Measurements from ENCODE around the gene WDR75.
"Not testable (repeated sequence)": the region's sequence is repeated elsewhere in the genome, so short reads cannot be mapped to it uniquely, and the experiment has no call there.

WDR75 gene

DNA sequence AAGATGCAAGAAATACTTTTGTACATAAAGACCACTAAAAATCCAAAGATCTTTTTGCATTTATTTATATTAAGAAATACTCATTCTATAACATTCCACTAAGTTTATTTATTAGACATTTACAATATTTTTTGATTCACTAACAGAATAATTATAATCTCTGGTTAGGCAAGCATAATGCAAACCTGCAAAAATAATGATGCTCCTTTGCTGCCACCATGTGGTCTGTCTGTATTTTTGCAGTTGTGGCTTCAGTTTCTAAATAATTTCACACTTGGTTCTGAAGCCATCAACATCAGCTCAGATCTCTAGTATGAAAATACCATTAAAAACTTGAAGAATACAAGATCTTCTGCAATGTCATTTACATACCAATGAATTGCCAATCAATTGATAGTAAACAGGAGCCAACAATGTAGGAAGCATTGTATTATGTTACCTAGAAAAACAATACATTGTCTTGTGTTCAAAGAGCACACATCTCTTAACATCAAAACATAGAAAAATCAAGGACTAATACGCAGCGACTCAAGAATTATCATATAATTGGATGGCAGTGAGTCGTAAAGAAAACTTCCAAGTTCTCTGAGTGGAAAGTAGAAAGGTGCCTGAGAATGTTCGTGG is 28.8 kb upstream of the WDR75 start:
- Histone ChIP-seq H3K4me1 (ENCODE audit: control insufficient read depth, insufficient read depth, low read length) (no peaks in the 10 kb centered on the region), H3K27me3 (ENCODE audit: control insufficient read depth, insufficient read depth, low read length) (no peaks in the 10 kb centered on the region), H3K36me3 (ENCODE audit: control insufficient read depth, insufficient read depth, low read length) (no peaks in the 10 kb centered on the region), H3K4me3 (ENCODE audit: low read length) (no peak overlapping the region), H3K27ac (ENCODE audit: low read length) (no peak overlapping the region), H3K9me3 (ENCODE audit: control insufficient read depth, insufficient read depth, low read length) (no peaks in the 10 kb centered on the region)
- WGBS (ENCODE audit: insufficient coverage, insufficient read length), result 100% methylated on average over 1 of the region's 4 CpGs
- no peak for DNase-seq (ENCODE audit: low read depth, low spot score)

DNA sequence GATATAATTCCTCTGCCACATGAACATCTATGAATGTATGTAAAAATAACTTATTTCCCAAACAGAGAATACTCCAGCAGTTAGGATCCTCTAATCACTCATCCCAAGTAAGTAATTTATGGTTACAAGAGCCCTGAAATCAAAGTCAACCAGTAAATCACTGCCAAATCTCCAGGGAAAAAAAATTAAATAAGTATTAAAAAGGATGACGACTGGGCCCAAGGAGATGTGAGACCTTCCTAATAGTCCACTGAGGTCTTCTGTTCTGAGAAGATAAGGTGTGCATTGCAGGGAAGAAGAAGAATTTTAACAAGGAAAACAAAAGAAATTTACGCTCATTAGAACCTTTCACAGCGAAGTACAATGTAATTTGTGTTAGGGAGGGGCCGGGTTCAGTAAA is 28.0 kb upstream of the WDR75 start:
- no peaks in the 10 kb centered on the region for H3K36me3 ChIP-seq (ENCODE audit: control insufficient read depth, insufficient read depth, low read length)
- H3K4me3 ChIP-seq (ENCODE audit: low read length), result no peak overlapping the region
- WGBS (ENCODE audit: insufficient coverage, insufficient read length), result no CpG with 5 or more reads among the region's 4 CpGs
- no peak overlapping the region for H3K27ac ChIP-seq (ENCODE audit: low read length)
- H3K4me1 ChIP-seq (ENCODE audit: control insufficient read depth, insufficient read depth, low read length), result no peaks in the 10 kb centered on the region
- no peaks in the 10 kb centered on the region for H3K9me3 ChIP-seq (ENCODE audit: control insufficient read depth, insufficient read depth, low read length)
- no peak for DNase-seq (ENCODE audit: low read depth, low spot score)
- no peaks in the 10 kb centered on the region for H3K27me3 ChIP-seq (ENCODE audit: control insufficient read depth, insufficient read depth, low read length)

DNA sequence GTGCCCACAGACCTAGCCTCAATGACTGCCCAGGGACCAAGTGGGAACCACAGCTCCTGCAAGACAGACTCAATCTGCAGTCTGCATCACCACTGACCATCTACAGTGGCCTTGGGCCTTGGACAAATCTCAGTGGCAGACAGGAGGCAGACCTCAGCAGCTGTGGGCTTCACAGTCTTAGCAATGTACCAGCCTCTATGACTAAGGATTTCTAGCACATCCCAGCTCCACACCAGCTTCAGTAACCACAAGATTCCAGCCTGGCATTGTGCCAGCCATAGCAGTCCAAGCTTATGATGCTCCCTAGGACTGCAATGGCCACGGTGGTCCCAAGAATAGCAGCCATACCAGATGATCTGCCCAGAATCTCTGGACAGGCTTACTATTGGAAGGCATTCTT is 19.6 kb upstream of the WDR75 start:
- no peak overlapping the region for H3K27ac ChIP-seq (ENCODE audit: low read length)
- no peak overlapping the region for H3K4me3 ChIP-seq (ENCODE audit: low read length)
- DNase-seq (ENCODE audit: low read depth, low spot score), result no peak
- no peaks in the 10 kb centered on the region for H3K36me3 ChIP-seq (ENCODE audit: control insufficient read depth, insufficient read depth, low read length)
- no peaks in the 10 kb centered on the region for H3K4me1 ChIP-seq (ENCODE audit: control insufficient read depth, insufficient read depth, low read length)
- H3K27me3 ChIP-seq (ENCODE audit: control insufficient read depth, insufficient read depth, low read length), result no peaks in the 10 kb centered on the region
- H3K9me3 ChIP-seq (ENCODE audit: control insufficient read depth, insufficient read depth, low read length), result no peaks in the 10 kb centered on the region
- no CpG with 5 or more reads among the region's 1 CpG for WGBS (ENCODE audit: insufficient coverage, insufficient read length)

DNA sequence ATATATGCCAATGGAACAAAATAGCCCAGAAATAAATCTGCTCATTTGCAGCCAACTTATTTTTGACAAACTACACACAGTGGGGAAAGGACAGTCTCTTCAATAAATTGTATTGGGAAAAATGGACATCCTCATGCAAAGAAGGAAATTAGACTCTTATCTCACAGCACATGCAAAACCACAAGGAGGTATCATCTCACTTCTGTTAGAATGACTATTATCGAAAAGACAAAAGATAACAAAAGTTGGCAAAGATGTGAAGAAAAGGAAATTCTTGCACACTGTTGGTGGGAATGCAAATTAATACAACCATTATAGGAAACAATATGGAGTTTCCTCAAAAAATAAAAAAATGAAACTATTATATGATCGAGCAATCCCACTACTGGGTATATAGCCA is 16.3 kb upstream of the WDR75 start:
- no peaks in the 10 kb centered on the region for H3K36me3 ChIP-seq (ENCODE audit: control insufficient read depth, insufficient read depth, low read length)
- no peaks in the 10 kb centered on the region for H3K4me1 ChIP-seq (ENCODE audit: control insufficient read depth, insufficient read depth, low read length)
- no CpG with 5 or more reads among the region's 2 CpGs for WGBS (ENCODE audit: insufficient coverage, insufficient read length)
- no peaks in the 10 kb centered on the region for H3K9me3 ChIP-seq (ENCODE audit: control insufficient read depth, insufficient read depth, low read length)
- H3K27ac ChIP-seq (ENCODE audit: low read length), result no peak overlapping the region
- H3K27me3 ChIP-seq (ENCODE audit: control insufficient read depth, insufficient read depth, low read length), result no peaks in the 10 kb centered on the region
- DNase-seq (ENCODE audit: low read depth, low spot score), result no peak
- no peak overlapping the region for H3K4me3 ChIP-seq (ENCODE audit: low read length)

DNA sequence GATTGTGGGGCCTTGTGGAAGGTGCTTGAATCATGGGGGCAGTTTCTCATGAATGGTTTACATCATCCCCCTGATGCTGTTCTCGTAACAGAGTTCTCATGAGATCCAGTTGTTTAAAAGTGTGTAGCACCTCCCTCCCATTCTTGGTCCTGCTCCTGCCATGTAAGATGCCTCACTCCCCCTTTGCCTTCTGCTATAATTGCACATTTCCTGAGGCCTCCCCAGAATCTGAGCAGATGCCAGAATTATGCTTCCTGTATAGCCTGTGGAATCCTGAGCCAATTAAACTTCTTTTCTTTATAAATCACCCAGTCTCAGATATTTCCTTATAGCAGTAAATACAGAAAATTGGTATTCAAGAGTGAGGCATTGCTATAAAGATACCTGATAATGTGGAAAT is 15.6 kb upstream of the WDR75 start:
- H3K9me3 ChIP-seq (ENCODE audit: control insufficient read depth, insufficient read depth, low read length), result no peaks in the 10 kb centered on the region
- H3K27me3 ChIP-seq (ENCODE audit: control insufficient read depth, insufficient read depth, low read length), result no peaks in the 10 kb centered on the region
- no peaks in the 10 kb centered on the region for H3K4me1 ChIP-seq (ENCODE audit: control insufficient read depth, insufficient read depth, low read length)
- no peak overlapping the region for H3K27ac ChIP-seq (ENCODE audit: low read length)
- no CpG with 5 or more reads among the region's 1 CpG for WGBS (ENCODE audit: insufficient coverage, insufficient read length)
- no peaks in the 10 kb centered on the region for H3K36me3 ChIP-seq (ENCODE audit: control insufficient read depth, insufficient read depth, low read length)
- no peak overlapping the region for H3K4me3 ChIP-seq (ENCODE audit: low read length)
- no peak for DNase-seq (ENCODE audit: low read depth, low spot score)

DNA sequence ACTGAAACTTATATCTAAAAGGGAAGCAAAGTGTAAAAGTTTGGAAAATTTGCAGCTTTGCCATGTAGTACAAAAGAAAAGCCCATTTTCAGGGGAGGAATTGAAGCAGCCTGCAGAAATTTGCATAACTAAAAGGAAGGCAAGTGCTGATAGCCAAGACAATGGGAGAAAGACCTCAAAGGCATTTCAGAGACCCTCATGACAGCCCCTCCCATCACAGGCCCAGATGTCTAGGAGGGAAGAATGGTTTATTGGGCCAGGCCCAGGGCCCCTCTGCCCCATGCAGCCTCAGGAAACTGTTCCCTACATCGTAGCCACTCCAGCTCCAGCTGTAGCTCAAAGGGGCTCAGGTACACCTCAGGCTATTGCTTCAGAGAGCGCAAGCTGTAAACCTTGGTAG is 14.4 kb upstream of the WDR75 start:
- H3K27me3 ChIP-seq (ENCODE audit: control insufficient read depth, insufficient read depth, low read length), result no peaks in the 10 kb centered on the region
- DNase-seq (ENCODE audit: low read depth, low spot score), result no peak
- no CpG with 5 or more reads among the region's 2 CpGs for WGBS (ENCODE audit: insufficient coverage, insufficient read length)
- H3K4me1 ChIP-seq (ENCODE audit: control insufficient read depth, insufficient read depth, low read length), result no peaks in the 10 kb centered on the region
- H3K36me3 ChIP-seq (ENCODE audit: control insufficient read depth, insufficient read depth, low read length), result no peaks in the 10 kb centered on the region
- H3K4me3 ChIP-seq (ENCODE audit: low read length), result no peak overlapping the region
- no peak overlapping the region for H3K27ac ChIP-seq (ENCODE audit: low read length)
- no peaks in the 10 kb centered on the region for H3K9me3 ChIP-seq (ENCODE audit: control insufficient read depth, insufficient read depth, low read length)

DNA sequence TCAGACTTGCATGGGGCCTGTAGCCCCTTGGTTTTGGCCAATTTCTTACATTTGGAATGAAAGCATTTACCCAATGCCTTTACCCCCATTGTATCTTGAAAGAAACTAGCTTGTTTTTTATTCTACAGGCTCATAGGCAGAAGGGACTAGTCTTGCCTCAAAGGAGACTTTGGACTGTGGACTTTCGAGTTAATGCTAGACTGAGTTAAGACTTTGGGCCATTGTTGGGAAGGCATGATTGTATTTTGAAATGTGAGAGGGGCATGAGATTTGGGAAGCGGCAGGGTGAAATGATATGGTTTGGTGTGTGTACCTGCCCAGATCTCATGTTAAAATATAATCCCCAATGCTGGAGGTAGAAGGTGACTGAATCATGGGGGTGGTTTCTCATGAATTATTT is 13.4 kb upstream of the WDR75 start:
- no peak for DNase-seq (ENCODE audit: low read depth, low spot score)
- WGBS (ENCODE audit: insufficient coverage, insufficient read length), result no CpG with 5 or more reads among the region's 2 CpGs
- Histone ChIP-seq H3K9me3 (ENCODE audit: control insufficient read depth, insufficient read depth, low read length) (no peaks in the 10 kb centered on the region), H3K36me3 (ENCODE audit: control insufficient read depth, insufficient read depth, low read length) (no peaks in the 10 kb centered on the region), H3K27me3 (ENCODE audit: control insufficient read depth, insufficient read depth, low read length) (no peaks in the 10 kb centered on the region), H3K4me1 (ENCODE audit: control insufficient read depth, insufficient read depth, low read length) (no peaks in the 10 kb centered on the region), H3K4me3 (ENCODE audit: low read length) (no peak overlapping the region), H3K27ac (ENCODE audit: low read length) (no peak overlapping the region)

DNA sequence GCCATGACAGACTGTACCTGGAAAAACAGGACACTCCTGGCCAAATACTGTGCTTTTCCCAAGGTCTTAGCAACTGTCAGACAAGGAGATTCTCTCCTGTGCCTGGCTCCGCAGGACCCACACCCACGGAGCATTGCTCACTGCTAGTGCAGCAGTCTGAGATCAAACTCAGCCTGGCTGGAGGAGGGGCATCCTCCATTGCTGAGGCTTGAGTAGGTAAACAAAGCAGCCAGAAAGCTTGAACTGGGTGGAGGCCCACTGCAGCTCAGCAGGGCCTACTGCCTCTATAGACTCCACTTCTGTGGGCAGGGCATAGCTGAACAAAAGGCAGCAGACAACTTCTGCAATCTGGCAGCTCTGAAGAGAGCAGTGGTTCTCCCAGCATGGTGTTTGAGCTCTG is 10.8 kb upstream of the WDR75 start:
- not testable (repeated sequence) for H3K27me3 ChIP-seq (ENCODE audit: control insufficient read depth, insufficient read depth, low read length); H3K4me1 ChIP-seq (ENCODE audit: control insufficient read depth, insufficient read depth, low read length); H3K4me3 ChIP-seq (ENCODE audit: low read length); DNase-seq (ENCODE audit: low read depth, low spot score); H3K27ac ChIP-seq (ENCODE audit: low read length); H3K36me3 ChIP-seq (ENCODE audit: control insufficient read depth, insufficient read depth, low read length); H3K9me3 ChIP-seq (ENCODE audit: control insufficient read depth, insufficient read depth, low read length)
- WGBS (ENCODE audit: insufficient coverage, insufficient read length), result no CpG with 5 or more reads among the region's 2 CpGs

DNA sequence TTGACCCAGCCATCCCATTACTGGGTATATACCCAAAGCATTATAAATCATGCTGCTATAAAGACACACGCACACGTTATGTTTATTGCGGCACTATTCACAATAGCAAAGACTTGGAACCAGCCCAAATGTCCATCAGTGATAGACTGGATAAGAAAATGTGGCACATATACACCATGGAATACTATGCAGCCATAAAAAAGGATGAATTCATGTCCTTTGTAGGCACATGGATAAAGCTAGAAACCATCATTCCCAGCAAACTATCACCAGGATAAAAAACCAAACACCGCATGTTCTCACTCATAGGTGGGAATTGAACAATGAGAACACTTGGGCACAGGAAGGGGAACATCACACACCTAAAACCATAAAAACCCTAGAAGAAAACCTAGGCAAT is 5.5 kb upstream of the WDR75 start:
- not testable (repeated sequence) for H3K4me3 ChIP-seq (ENCODE audit: low read length); H3K9me3 ChIP-seq (ENCODE audit: control insufficient read depth, insufficient read depth, low read length); DNase-seq (ENCODE audit: low read depth, low spot score); H3K27me3 ChIP-seq (ENCODE audit: control insufficient read depth, insufficient read depth, low read length); H3K27ac ChIP-seq (ENCODE audit: low read length); H3K4me1 ChIP-seq (ENCODE audit: control insufficient read depth, insufficient read depth, low read length); H3K36me3 ChIP-seq (ENCODE audit: control insufficient read depth, insufficient read depth, low read length)
- no CpG with 5 or more reads among the region's 4 CpGs for WGBS (ENCODE audit: insufficient coverage, insufficient read length)

DNA sequence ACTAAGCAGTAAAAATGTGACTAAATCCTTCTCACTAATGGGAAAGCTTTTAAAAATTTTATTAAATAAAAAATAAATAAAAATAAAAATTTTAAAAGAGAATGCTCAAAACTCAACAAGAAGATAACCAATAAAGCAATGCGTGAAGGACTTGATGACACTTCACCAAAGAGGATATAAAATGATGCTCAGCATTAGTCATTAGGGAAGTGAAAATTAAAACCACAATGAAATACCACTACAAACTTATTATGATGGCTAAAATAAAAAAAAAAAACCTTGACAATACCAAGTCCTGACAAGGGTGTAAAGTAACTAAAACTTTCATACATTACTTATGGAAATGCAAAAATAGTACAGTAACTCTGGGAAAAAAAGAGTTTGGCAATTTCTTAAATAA is 3.3 kb upstream of the WDR75 start:
- no peak for DNase-seq (ENCODE audit: low read depth, low spot score)
- H3K9me3 ChIP-seq (ENCODE audit: control insufficient read depth, insufficient read depth, low read length), result no peaks in the 10 kb centered on the region
- no peak overlapping the region for H3K4me3 ChIP-seq (ENCODE audit: low read length)
- no peaks in the 10 kb centered on the region; the same call in 1 of the 2 replicates for H3K4me1 ChIP-seq (ENCODE audit: control insufficient read depth, insufficient read depth, low read length)
- WGBS (ENCODE audit: insufficient coverage, insufficient read length), result no CpG with 5 or more reads among the region's 1 CpG
- no peaks in the 10 kb centered on the region for H3K27me3 ChIP-seq (ENCODE audit: control insufficient read depth, insufficient read depth, low read length)
- no peaks in the 10 kb centered on the region for H3K36me3 ChIP-seq (ENCODE audit: control insufficient read depth, insufficient read depth, low read length)
- no peak overlapping the region for H3K27ac ChIP-seq (ENCODE audit: low read length)

DNA sequence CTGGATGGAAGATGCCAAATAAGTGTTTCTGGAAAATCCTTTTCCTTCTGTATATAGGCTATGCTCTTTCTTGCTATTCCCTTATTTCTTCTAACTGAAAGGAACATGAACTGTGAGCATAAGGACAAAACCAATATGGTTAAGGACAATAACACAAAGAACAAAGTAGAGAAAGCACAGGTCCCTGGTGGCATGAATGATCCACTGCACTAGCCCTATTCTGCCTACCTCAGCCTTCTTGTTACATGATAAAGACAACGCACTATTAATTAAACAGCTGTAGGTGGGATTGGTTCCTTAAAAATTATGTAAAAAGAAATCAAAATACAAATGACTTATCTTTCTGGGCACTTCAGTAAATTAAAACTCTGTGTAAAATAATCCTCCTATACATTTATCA is 1.9 kb upstream of the WDR75 start:
- Histone ChIP-seq H3K27ac (ENCODE audit: low read length) (no peak overlapping the region), H3K9me3 (ENCODE audit: control insufficient read depth, insufficient read depth, low read length) (no peaks in the 10 kb centered on the region), H3K4me1 (ENCODE audit: control insufficient read depth, insufficient read depth, low read length) (no peaks in the 10 kb centered on the region; the same call in 1 of the 2 replicates), H3K27me3 (ENCODE audit: control insufficient read depth, insufficient read depth, low read length) (no peaks in the 10 kb centered on the region), H3K36me3 (ENCODE audit: control insufficient read depth, insufficient read depth, low read length) (no peaks in the 10 kb centered on the region), H3K4me3 (ENCODE audit: low read length) (no peak overlapping the region)
- no CpG with 5 or more reads among the region's 1 CpG for WGBS (ENCODE audit: insufficient coverage, insufficient read length)
- no peak for DNase-seq (ENCODE audit: low read depth, low spot score)
